Parathyroid adenoma (tissue), 2 donors: ENCODE results near the gene SYNDIG1.

Experiments used
- H2AFZ ChIP-seq: fragments of 300-600 bp; sonication (generic); one replicate; pipeline ENCODE4 v1.7.0; 2017; ENCODE audit warnings: antibody characterized with exemption, mild to moderate bottlenecking
- H3K27ac ChIP-seq: fragments of 300-600 bp; sonication (generic); one replicate; pipeline ENCODE4 v1.7.0; 2017
- H3K27me3 ChIP-seq: fragments of 300-600 bp; sonication (generic); one replicate; pipeline ENCODE4 v1.7.0; 2017; ENCODE audit warnings: low read length; ENCODE audit not compliant: control insufficient read depth, insufficient read depth
- H3K36me3 ChIP-seq: fragments of 300-600 bp; sonication (generic); one replicate; pipeline ENCODE4 v1.7.0; 2017; ENCODE audit warnings: low read length; ENCODE audit not compliant: control insufficient read depth, insufficient read depth
- H3K4me1 ChIP-seq: fragments of 300-600 bp; sonication (generic); one replicate; pipeline ENCODE4 v1.7.0; 2017; ENCODE audit warnings: control low read depth
- H3K4me2 ChIP-seq: fragments of 300-600 bp; sonication (generic); one replicate; pipeline ENCODE4 v1.7.0; 2017; ENCODE audit warnings: low read length
- H3K4me3 ChIP-seq: fragments of 300-600 bp; sonication (generic); one replicate; pipeline ENCODE4 v1.7.0; 2017; ENCODE audit warnings: low read depth, low read length
- H3K79me2 ChIP-seq: fragments of 300-600 bp; sonication (generic); one replicate; pipeline ENCODE4 v1.7.0; 2017; ENCODE audit warnings: control low read depth
- H3K9ac ChIP-seq: fragments of 300-600 bp; sonication (generic); one replicate; pipeline ENCODE4 v1.7.0; 2017; ENCODE audit warnings: mild to moderate bottlenecking
- H3K9me3 ChIP-seq: fragments of 300-600 bp; sonication (generic); one replicate; pipeline ENCODE4 v1.7.0; 2017; ENCODE audit warnings: low read length; ENCODE audit not compliant: control insufficient read depth
- TF ChIP-seq, protein P1 (sequence below): fragments of 300-600 bp; sonication (generic); IDR thresholded peaks from one replicate; pipeline ENCODE4 v1.7.0; 2017; ENCODE audit warnings: antibody characterized with exemption, mild to moderate bottlenecking
- donor health status: primary hyperparathyroidism.

The SYNDIG1 gene

DNA sequence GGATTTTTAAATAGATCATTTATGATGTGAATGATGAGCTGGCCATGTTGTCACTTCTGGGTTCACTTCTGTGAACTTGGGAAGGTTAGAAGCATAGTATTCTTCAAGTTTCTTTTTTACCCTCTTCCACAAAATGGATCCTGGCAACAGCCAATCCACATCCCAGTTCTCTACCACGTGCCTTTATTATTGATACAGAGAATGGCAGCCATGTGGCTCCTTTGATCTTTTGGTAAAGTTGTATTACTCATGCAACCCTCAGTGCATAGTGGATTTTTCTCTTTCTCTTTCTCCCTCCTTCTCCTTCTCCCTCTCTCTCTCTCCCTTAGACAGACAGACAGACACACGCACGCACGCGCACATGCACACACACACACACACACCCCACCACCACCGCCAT is 50.0 kb downstream of the SYNDIG1 start:
- Histone ChIP-seq H2AFZ (no peak overlapping the region), H3K27me3 (no peaks in the 10 kb centered on the region), H3K9ac (no peak overlapping the region), H3K4me3 (no peak overlapping the region), H3K36me3 (no peaks in the 10 kb centered on the region), H3K27ac (no peak overlapping the region), H3K4me1 (no peaks in the 10 kb centered on the region), H3K4me2 (no peak overlapping the region), H3K9me3 (no peaks in the 10 kb centered on the region), H3K79me2 (no peaks in the 10 kb centered on the region)
- TF ChIP-seq, protein P1, sequence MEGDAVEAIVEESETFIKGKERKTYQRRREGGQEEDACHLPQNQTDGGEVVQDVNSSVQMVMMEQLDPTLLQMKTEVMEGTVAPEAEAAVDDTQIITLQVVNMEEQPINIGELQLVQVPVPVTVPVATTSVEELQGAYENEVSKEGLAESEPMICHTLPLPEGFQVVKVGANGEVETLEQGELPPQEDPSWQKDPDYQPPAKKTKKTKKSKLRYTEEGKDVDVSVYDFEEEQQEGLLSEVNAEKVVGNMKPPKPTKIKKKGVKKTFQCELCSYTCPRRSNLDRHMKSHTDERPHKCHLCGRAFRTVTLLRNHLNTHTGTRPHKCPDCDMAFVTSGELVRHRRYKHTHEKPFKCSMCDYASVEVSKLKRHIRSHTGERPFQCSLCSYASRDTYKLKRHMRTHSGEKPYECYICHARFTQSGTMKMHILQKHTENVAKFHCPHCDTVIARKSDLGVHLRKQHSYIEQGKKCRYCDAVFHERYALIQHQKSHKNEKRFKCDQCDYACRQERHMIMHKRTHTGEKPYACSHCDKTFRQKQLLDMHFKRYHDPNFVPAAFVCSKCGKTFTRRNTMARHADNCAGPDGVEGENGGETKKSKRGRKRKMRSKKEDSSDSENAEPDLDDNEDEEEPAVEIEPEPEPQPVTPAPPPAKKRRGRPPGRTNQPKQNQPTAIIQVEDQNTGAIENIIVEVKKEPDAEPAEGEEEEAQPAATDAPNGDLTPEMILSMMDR, result no peak

DNA sequence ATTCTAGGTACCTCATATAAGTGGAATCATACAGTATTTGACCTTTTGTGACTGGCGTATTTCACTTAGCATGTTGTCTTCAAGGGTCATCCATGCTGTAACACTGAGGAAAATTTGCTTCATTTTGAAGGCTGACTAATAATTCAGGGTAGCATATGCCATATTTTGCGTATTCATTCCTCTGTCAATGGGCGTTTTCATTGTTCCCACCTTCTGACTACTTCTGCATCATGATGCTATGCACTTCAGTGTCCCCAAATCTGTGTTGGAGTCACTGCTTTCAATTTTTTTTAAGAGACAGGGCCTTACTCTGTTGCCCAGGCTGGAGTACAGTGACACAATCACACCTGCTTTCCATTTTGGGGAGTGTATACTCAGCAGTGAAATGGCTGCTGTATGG is 51.6 kb downstream of the SYNDIG1 start:
- no peak overlapping the region for H3K4me3 ChIP-seq
- H3K9me3 ChIP-seq, result no peaks in the 10 kb centered on the region
- H3K36me3 ChIP-seq, result no peaks in the 10 kb centered on the region
- no peaks in the 10 kb centered on the region for H3K4me1 ChIP-seq
- no peaks in the 10 kb centered on the region for H3K27me3 ChIP-seq
- no peak overlapping the region for H3K4me2 ChIP-seq
- no peaks in the 10 kb centered on the region for H3K79me2 ChIP-seq
- no peak overlapping the region for H2AFZ ChIP-seq
- no peak overlapping the region for H3K27ac ChIP-seq
- TF ChIP-seq, protein P1, result no peak
- no peak overlapping the region for H3K9ac ChIP-seq

DNA sequence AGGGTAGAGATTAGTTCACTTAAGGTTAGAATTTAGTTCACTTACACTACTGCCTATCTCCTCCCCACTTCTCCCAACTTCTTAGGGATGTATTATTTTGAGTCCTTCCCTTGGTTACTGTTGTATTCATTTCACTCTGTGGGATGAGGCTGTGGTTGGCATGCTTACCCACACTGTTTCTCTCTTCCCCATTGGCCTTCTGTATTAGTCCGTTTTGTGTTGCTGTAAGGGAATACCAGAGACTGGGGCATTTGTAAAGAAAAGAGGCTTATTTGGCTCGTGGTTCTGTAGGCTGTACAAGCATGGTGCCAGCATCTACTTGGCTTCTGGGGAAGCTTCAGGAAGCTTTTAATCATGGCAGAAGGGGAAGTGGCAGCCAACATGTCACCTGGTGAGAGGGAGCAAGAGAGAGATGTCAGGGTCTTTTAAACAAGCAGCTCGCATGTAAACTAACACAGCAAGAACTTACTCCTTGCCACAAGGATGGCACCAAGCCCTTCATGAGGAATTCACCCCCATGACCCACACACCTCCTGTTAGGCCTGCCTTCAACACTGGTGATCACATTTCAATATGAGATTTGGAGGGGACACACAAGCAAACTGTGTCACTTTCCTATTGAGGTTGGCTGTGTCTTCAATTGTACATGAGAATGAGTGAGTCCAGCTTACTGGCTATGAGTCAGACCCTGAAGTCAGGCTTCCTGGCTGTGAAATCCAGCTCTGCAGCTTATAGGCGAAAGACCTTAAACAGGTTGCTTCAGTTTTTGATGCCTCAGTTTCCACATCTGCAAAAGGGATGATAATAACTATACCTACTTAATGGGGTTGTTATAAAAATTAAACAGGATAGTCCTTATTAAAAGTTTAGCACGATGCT is 53.3 kb downstream of the SYNDIG1 start:
- H3K4me3 ChIP-seq, result no peak overlapping the region
- H2AFZ ChIP-seq, result no peak overlapping the region
- H3K36me3 ChIP-seq, result no peaks in the 10 kb centered on the region
- H3K79me2 ChIP-seq, result no peaks in the 10 kb centered on the region
- H3K9me3 ChIP-seq, result no peaks in the 10 kb centered on the region
- no peaks in the 10 kb centered on the region for H3K4me1 ChIP-seq
- no peak overlapping the region for H3K9ac ChIP-seq
- TF ChIP-seq, protein P1, result no peak
- H3K27me3 ChIP-seq, result no peaks in the 10 kb centered on the region
- H3K27ac ChIP-seq, result no peak overlapping the region
- no peak overlapping the region for H3K4me2 ChIP-seq

DNA sequence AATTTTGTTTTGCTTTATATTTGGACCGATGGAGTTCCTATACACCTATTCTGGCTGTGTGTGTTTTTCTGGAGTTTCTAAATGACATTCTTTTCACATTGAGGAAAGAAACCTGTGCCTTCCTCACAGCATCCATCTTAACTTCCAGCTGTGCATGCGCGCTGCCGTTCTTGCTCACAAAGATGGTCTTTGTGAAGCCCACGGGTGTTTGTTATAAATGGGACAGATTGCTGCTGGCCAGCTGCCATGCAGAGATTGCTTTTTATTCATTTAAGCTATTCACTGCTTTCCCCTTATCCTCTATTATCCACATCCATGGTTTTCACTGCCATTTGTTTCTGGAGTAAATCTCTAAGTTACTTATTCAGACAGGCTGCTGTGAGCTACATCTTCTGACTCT is 54.2 kb downstream of the SYNDIG1 start:
- H3K9me3 ChIP-seq, result no peaks in the 10 kb centered on the region
- H3K27ac ChIP-seq, result no peak overlapping the region
- no peak overlapping the region for H2AFZ ChIP-seq
- TF ChIP-seq, protein P1, result no peak
- no peaks in the 10 kb centered on the region for H3K4me1 ChIP-seq
- H3K27me3 ChIP-seq, result no peaks in the 10 kb centered on the region
- no peak overlapping the region for H3K9ac ChIP-seq
- H3K4me3 ChIP-seq, result no peak overlapping the region
- no peak overlapping the region for H3K4me2 ChIP-seq
- no peaks in the 10 kb centered on the region for H3K79me2 ChIP-seq
- no peaks in the 10 kb centered on the region for H3K36me3 ChIP-seq
